Subcutaneous adipose tissue (tissue), 4 donors: ENCODE results near the gene DRICH1. TPM values are rescaled to one million over a fixed set of nuclear protein-coding genes. Genes with fewer than 3 reads are reported as not detected.

Experiments
- total RNA-seq, 4 donors: library from RNA; depleted of rRNA; stranded (reverse); fragments of >200 nt; gene quantifications; one replicate each; pipeline ENCODE4 v1.1.0, GENCODE V29; 2016
- TF ChIP-seq, protein P1 (sequence below): fragments of 450-650 bp; IDR thresholded peaks from one replicate; pipeline ENCODE4 v1.5.1; 2016; ENCODE audit warnings: low read depth, mild to moderate bottlenecking, control low read depth, antibody characterized with exemption, moderate library complexity

DRICH1 gene, protein sequence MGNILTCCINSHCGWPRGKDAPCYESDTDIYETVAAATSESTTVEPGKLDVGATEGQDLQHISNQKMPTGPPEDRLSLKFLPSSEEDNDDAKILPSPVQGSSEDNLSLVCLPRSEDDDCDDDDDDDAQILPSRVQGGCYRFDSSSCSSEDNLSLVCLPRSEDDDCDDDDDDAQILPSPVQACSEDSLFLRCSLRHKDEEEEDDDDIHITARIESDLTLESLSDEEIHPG
- total RNA-seq, result 1 to 10 TPM in 1 of 4 donors, under 1 TPM in 2, not detected in 1; 0.44 to 1.5 (median 0.57) TPM

DNA sequence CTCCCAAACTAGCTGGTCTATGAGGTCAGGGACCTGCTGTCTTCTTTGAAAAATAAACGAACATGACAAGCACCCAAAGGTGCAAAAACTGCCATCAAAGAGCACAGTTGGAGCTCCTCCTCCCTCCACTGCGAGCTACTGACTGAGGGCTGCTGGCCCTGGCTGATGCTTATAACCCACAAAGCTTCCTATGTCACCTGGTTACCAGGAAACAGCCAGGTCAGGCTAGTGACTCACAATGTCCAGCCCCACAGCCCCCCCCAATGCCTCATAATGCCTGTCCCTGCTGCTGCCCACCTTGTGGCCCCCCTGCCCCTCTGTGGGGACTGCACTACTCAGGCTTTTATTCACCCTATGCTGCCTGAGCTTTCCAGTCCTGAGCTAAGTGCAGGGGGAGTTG lies at the start of gene DRICH1:
Gene DRICH1 (minus strand): TSS at position 144 of the 400 bp plus-strand sequence. CDS start 298 bp downstream, outside the sequence.
- TF ChIP-seq, protein P1, sequence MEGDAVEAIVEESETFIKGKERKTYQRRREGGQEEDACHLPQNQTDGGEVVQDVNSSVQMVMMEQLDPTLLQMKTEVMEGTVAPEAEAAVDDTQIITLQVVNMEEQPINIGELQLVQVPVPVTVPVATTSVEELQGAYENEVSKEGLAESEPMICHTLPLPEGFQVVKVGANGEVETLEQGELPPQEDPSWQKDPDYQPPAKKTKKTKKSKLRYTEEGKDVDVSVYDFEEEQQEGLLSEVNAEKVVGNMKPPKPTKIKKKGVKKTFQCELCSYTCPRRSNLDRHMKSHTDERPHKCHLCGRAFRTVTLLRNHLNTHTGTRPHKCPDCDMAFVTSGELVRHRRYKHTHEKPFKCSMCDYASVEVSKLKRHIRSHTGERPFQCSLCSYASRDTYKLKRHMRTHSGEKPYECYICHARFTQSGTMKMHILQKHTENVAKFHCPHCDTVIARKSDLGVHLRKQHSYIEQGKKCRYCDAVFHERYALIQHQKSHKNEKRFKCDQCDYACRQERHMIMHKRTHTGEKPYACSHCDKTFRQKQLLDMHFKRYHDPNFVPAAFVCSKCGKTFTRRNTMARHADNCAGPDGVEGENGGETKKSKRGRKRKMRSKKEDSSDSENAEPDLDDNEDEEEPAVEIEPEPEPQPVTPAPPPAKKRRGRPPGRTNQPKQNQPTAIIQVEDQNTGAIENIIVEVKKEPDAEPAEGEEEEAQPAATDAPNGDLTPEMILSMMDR, result no peak

DNA sequence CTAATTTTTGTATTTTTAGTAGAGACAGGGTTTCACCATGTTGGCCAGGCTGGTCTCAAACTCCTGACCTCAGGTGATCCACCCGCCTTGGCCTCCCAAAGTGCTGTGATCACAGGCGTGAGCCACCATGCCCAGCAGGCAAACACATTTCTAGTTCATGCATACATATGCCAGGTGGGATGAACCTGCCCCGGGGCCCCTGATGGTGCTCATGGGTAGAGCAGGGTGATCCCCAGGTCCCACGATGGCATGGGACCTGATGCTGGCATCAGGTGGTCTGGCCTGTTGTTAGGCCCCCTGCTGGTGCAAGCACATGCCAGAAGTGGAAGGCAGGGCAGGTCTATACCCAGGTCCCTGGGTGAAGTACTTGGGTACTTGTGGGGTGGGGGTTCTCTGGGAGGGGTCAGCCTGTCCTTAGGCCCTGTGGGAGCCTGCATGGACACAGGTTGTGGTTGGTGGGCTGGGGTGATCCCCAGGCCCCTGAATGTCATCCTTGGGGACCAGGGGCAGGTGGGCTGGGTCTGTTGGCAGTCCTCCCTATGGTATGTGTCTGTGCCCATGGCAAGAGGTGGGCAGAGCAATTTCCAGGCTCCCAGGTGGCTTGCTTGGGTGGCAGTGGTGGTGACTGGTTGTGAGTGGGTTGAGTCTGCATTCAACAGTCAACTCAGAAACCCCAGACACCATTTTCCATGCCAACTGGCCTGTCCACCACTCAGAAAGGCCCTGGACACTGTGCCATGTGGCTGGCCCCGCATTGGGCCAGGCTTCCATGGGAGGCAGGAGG lies 49.1 kb upstream of the DRICH1 start:
- TF ChIP-seq, protein P1, result no peak

DNA sequence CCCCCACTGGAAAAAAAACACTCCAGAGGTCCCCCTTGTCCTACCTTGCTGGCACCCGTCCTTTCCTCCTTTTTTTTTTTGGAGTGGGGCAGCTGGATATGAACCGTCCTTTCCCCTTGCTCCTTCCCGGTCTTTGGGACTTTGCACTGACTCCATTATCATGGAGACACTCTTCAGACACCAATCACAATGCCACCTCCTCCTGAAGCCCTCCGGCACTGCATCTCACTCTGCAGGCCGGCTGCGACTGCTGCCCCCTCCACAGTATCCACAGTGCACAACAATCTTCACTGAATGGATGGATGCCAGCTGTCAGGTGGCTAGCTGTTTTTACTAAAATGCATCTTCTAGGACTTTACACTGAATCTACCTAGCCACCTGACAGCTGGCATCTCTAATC lies 46.0 kb upstream of the DRICH1 start:
- TF ChIP-seq, protein P1, result no peak

DNA sequence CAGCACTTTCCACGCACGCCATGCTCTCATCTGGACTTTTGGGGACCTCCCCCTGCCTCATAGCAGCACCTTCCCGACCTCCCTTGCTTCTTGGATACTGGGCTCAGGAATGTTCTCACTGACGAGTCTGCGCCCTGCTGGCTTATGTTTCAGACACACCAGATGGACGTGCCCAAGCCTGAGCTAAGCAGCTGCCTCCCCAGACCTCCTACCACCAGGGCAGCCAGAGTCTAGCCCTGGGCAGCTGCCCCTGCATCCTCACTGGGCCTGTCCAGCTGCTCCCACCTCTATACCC lies 45.5 kb upstream of the DRICH1 start:
- TF ChIP-seq, protein P1, result no peak

DNA sequence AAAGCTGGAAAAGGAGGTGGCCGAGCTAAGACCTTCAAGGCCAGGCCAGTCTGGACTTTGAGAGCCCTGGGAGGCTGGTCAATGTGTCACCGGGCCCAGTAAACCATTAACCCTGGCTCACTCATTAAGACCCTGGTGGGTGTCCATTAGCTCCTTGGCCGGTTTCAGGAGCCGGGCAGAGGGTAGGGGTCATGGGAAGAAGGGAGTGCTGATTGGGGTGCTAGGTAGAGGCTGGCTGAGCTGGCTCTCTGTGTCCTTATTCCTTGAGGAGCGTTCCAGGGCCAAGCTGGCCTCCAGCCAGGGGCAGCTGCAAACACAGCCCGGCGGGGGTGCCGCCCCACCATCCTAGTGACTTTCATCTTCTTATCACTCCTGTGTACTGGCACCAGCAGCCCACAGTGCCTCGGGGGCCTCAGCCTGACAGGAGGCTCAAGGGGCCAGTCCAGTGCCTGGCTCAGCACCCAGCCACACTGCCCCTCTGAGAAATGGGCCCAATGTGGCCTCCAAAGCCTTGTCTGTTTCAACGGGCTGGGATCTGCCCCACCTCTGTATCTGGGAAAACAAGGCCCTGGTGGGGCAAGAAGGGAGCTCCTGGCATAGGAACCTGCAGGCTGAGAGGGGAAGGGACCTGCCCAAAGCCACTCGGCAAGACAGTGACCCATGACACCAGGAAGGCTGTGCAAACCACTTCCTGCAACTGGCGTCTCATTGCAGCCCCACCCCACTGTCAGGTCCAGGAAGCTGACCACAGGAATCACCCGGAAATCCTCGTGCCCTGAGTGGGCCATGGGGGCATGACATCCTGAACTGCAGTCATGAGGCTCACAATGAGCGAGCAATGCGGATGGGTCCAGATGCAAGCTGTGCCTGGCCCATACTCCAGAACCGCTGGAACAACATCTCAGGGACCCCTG lies 43.6 kb upstream of the DRICH1 start:
- TF ChIP-seq, protein P1, result no peak

DNA sequence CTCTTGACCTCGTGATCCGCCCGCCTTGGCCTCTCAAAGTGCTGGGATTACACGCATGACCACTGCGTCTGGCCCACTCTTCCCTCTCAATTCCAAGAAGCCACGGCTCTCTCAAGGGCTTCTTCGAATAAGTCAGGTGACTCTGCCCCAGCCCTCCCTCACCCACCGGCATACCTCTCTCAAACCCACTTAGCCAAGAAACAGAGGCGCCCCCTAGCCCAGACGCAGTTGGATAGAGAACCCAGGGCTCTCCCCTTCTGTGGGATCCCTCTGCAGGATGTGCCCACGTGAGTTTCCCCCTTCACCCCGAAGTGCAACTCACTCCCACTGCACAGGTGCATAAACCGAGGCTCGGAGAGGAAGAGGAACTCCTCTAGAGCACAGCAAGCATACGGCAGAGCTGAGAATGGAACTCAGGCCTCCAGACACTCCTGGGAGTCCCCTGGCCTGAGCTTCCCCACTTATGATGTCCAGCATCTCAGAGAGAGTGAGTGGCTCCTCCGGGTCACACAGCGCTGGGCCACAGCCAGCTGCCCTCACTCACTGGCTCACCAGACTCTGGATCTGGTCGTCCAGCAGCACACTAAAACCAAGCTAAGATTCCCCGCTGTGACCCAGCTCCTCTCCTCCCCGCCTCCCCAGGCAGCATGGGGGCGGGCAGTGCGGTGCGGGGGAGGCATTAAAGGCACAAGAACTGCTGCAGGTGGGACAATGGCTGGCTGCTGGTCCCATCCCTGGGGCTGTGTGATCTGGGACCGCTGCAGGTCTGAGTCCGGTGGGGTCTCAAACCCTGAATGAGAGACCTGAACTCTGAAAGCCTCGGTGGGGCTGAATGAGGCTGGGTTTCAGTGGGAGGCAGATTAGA lies 41.9 kb upstream of the DRICH1 start:
- TF ChIP-seq, protein P1, result no peak
